Breast epithelium (tissue), 4 donors: ENCODE results near the gene PEMT. TPM values are rescaled to one million over a fixed set of nuclear protein-coding genes. Genes with fewer than 3 reads are reported as not detected.

ENCODE experiments used
- DNase-seq, 2 donors: peaks; one replicate each; pipeline ENCODE4 v3.0.0-alpha.2; 2019; ENCODE audit warnings: low spot score in 2 of 2
- H3K27ac ChIP-seq, 2 donors: fragments of 200-600 bp; sonication (generic) in 1 of 2; one replicate each; pipeline ENCODE4 v1.5.1; 2016 to 2019; ENCODE audit warnings: mild to moderate bottlenecking in 1 of 2
- H3K27me3 ChIP-seq, 2 donors: fragments of 200-600 bp; sonication (generic) in 1 of 2; one replicate each; pipeline versions ENCODE4 v1.5.1 to v1.6.0; 2017 to 2019; ENCODE audit warnings: control low read depth in 1 of 2, mild to moderate bottlenecking in 1 of 2
- H3K36me3 ChIP-seq: fragments of 200-600 bp; one replicate; pipeline ENCODE4 v1.5.1; 2019
- H3K4me1 ChIP-seq, 2 donors: fragments of 200-600 bp; sonication (generic); one replicate each; pipeline ENCODE4 v1.5.1; 2016 to 2019; ENCODE audit warnings: control low read depth in 1 of 2
- H3K4me3 ChIP-seq, 3 donors: fragments of 200-600 bp; sonication (generic); 1 replicate in 2 of 3; 2 replicates in 1 of 3; pipeline ENCODE4 v1.5.1; 2016 to 2019; ENCODE audit warnings: mild to moderate bottlenecking in 3 of 3, moderate library complexity in 2 of 3
- H3K9me3 ChIP-seq, 2 donors: fragments of 200-600 bp; sonication (generic) in 1 of 2; one replicate each; pipeline ENCODE4 v1.5.1; 2016 to 2019; ENCODE audit warnings: control low read depth in 1 of 2
- CTCF ChIP-seq, 3 donors: fragments of 450-650 bp; IDR thresholded peaks; one replicate each; pipeline ENCODE4 v1.5.1; 2016 to 2017; ENCODE audit warnings: antibody characterized with exemption in 3 of 3, mild to moderate bottlenecking in 3 of 3, moderate library complexity in 3 of 3
- POLR2A ChIP-seq: fragments of 450-650 bp; IDR thresholded peaks from one replicate; pipeline ENCODE4 v1.6.1; 2016; ENCODE audit warnings: antibody characterized with exemption, mild to moderate bottlenecking, moderate library complexity
- POLR2AphosphoS5 ChIP-seq, 3 donors: sonication (generic); formaldehyde crosslinking; IDR thresholded peaks; one replicate each; pipeline ENCODE4 v1.6.1; 2017; ENCODE audit warnings: antibody characterized with exemption in 3 of 3
- intact Hi-C: fragments of 100-400 bp; cut with DNase I; formaldehyde crosslinking; loops from one replicate; pipeline ENCODE4 v1.15.1; 2023; ENCODE audit warnings: low total_unique reads
- total RNA-seq, 3 donors: library from RNA; depleted of rRNA; stranded (reverse); fragments of >200 nt; gene quantifications; one replicate each; pipeline ENCODE4 v1.1.0, GENCODE V29; 2016

The PEMT gene
- total RNA-seq, 3 donors from 2014 or later = 37.3 to 151 (median 52.4) TPM

- Histone ChIP-seq H3K9me3 (no peaks in the 10 kb centered on the region), H3K27me3 (no peaks in the 10 kb centered on the region), H3K27ac (peak overlapping the region in 1 of 2 donors; percentile 25), H3K36me3 (no peaks in the 10 kb centered on the region), H3K4me3 (no peak overlapping the region), H3K4me1 (peaks cover 0 to 13% of the 10 kb centered on the region in 2 donors)
- TF ChIP-seq CTCF (IDR thresholded peaks at IDR 0.05) (no peak), POLR2A (no peak), POLR2AphosphoS5 (IDR thresholded peaks at IDR 0.05) (peak in 2 of 3 donors; percentile 22 to 26)
- intact Hi-C loops = no loop called here
- peak; percentile 73 to 82 for DNase-seq
Measured at GRCh38 chr17:17511881-17512858, 79.3 kb downstream of the PEMT start.

GRCh38 chr17:17511293-17511741, 80.2 kb downstream of the PEMT start:
- H3K4me1 ChIP-seq = peaks cover 0 to 13% of the 10 kb centered on the region in 2 donors
- intact Hi-C loops = no loop called here
- no peaks in the 10 kb centered on the region for H3K36me3 ChIP-seq
- H3K4me3 ChIP-seq = no peak overlapping the region
- H3K27ac ChIP-seq = peak overlapping the region in 1 of 2 donors; percentile 25
- H3K9me3 ChIP-seq = no peaks in the 10 kb centered on the region
- DNase-seq = no peak
- no peaks in the 10 kb centered on the region for H3K27me3 ChIP-seq
- TF ChIP-seq CTCF (IDR thresholded peaks at IDR 0.05) (no peak), POLR2AphosphoS5 (IDR thresholded peaks at IDR 0.05) (no peak)

GRCh38 chr17:17510456-17511292, 80.8 kb downstream of the PEMT start:
- intact Hi-C loops = no loop called here
- no peak for DNase-seq

DNA sequence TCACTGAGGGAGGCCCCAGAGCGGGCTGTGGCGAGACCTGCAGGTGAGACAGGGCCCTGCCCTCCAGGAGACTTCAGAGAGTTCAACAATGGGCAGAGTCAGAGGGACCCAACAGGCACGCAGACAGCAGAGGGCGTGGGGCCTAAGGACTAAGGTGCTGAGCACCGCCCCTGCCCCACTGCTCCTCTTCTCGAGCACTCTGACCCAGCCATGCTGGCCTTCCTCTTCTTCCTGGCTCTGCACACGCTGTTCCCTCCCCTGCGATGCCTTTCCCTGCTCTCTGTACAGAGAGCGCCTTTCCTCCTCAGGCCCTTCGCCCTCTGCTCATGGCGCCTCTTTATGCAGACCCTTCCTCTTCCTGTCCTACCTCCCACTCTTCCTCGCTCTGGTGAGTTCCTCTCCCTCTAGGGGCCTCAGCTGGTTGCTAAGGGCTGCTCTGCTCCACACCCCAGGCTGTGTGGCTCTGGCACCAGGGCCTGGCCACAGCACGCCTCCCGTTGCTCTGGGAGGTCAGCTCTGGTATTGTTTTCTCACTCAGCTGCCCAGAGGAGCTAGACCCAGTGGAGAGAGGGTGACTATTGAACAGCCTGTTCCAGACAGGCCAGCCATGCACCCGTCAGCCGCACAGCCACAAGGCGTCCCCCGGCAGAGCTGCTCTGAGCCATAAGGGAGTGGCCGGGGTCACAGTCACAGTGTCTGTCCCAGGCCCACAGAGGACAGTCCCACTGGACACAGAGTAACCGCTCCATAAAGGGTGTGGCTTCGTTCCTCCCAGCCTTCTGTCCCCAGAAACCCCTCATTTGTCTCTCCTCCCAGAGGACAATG, 81.7 kb downstream of the PEMT start:
- TF ChIP-seq POLR2A (no peak), CTCF (IDR thresholded peaks at IDR 0.05) (no peak), POLR2AphosphoS5 (IDR thresholded peaks at IDR 0.05) (no peak)
- no peaks in the 10 kb centered on the region for H3K9me3 ChIP-seq
- peaks cover 0 to 13% of the 10 kb centered on the region in 2 donors for H3K4me1 ChIP-seq
- H3K4me3 ChIP-seq = no peak overlapping the region
- no peak overlapping the region for H3K27ac ChIP-seq
- H3K27me3 ChIP-seq = no peaks in the 10 kb centered on the region
- intact Hi-C loops = no loop called here
- no peaks in the 10 kb centered on the region for H3K36me3 ChIP-seq
- no peak for DNase-seq

More at GRCh38 chr17:17510456-17511292, 80.8 kb downstream of the PEMT start:
- Histone ChIP-seq H3K4me1 (peaks cover 0 to 13% of the 10 kb centered on the region in 2 donors), H3K4me3 (no peak overlapping the region), H3K27me3 (no peaks in the 10 kb centered on the region), H3K36me3 (no peaks in the 10 kb centered on the region), H3K9me3 (no peaks in the 10 kb centered on the region), H3K27ac (no peak overlapping the region)
- no peak for TF ChIP-seq POLR2AphosphoS5 (IDR thresholded peaks at IDR 0.05)
- no peak for TF ChIP-seq CTCF (IDR thresholded peaks at IDR 0.05)
- TF ChIP-seq POLR2A = no peak
